SK-N-MC (cell line): Measurements from ENCODE around the gene CAPN11.

Experiments
- EZH2 ChIP-seq: fragments of 200-600 bp; sonication (generic); IDR thresholded peaks from one replicate; pipeline ENCODE4 v1.6.1; 2017; ENCODE audit warnings: antibody characterized with exemption
- FOXP2 ChIP-seq: optimal IDR thresholded peaks from 2 replicates; pipeline ENCODE3; 2011; ENCODE audit warnings: mild to moderate bottlenecking, moderate library complexity; ENCODE audit not compliant: insufficient read depth; ENCODE audit errors: extremely low read length, control extremely low read depth
- POLR2AphosphoS5 ChIP-seq: IDR thresholded peaks from 2 replicates; pipeline ENCODE4 v1.6.1; 2012; ENCODE audit warnings: mild to moderate bottlenecking, low read depth, low read length, borderline replicate concordance

GRCh38 chr6:44149369-44150012, 9.1 kb upstream of the CAPN11 start:
- TF ChIP-seq POLR2AphosphoS5 = no peak
- no peak for TF ChIP-seq EZH2
- no peak for TF ChIP-seq FOXP2
